DMS 273 treated with DMSO at 0.1 percent for 48 hours (cell line): ENCODE measurements around the gene USP26.
"Not testable (repeated sequence)": the region's sequence is repeated elsewhere in the genome, so short reads cannot be mapped to it uniquely, and the experiment has no call there.

Experiments
- DNase-seq: peaks from one replicate; lab custom pipeline; 2025; lab: John Stamatoyannopoulos, UW

USP26 gene

GRCh38 chrX:133042260-133042659 is 54.6 kb downstream of the USP26 start:
- DNase-seq: no peak

DNA sequence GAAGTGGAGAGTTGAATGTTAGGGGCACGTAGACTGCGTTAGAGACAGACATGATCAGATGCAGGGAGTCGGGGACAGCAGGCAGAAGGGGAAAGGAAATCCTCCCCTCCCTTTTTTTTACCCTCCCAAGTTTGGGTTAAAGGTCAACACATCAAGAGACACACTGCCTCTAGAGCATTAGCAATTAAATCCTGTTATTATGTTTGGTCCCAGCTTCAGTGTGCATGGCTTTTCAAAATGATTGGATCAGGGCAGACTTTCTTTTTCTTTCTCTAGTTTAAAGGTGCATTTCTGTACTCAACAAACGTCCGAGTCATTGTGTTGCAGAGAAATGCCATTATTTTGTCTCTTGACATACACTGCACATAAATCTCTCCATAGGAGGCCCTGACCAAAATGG is 63.9 kb downstream of the USP26 start:
- no peak for DNase-seq

DNA sequence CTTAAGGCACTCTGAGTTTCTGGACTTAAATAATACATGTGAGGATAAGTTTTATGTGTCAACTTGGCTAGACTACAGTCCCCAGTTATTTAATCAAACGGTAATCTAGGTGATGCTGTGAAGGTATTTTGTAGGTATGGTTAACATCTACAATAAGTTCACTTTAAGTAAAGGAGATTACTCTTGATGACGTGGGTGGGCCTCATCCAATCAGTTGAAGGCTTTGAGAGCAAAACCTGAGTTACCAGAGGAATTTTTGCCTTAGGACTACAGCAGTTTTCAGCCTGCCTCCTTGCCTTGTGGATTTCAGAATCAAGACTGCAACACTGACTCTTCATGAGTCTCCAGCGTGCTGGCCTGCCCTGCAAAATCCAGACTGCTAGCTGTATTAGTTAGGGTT is 78.7 kb downstream of the USP26 start:
- no peak for DNase-seq

GRCh38 chrX:133007458-133007857 is 89.5 kb downstream of the USP26 start:
- DNase-seq: no peak

GRCh38 chrX:133005616-133006015 is 91.3 kb downstream of the USP26 start:
- DNase-seq: no peak

- DNase-seq: no peak
These were observed 91.9 kb downstream of the USP26 start for GRCh38 chrX:133005042-133005441.

DNA sequence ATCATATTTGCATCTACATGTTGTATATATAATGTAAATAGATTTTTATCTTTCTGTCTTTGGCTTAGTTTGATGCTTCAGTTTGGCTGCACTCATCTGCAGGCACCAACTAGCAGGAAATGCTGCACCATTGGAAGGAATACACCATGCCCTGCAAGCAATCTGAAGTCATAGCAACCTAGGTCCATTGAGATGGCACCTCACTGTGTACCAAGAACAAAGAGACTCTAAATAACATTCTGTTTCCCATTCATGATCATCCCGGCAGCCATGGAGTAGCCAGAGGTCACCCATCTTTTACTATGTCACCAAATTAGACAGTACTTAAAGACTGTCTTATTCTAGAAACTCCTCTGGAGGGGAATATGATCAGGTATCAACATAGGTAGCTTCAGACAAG is 97.7 kb downstream of the USP26 start:
- no peak for DNase-seq

DNA sequence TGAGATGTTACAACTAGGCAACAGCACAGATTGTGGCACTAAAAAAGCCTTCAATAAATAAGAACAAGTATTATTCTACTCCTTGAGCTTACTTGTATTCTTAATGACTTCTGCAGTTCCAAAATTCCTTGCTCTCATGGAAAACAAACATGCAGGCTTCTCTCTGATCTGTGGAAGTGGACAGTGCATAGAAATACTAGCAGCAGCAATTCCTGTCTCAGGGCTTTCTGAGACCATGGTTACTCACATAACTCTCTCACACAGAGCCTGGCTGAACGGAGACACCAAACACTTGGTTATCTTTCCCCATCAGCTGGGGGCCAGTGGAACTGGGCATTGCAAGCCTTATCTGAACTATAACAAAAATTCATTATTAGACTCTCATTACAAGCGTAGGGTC is 106.1 kb downstream of the USP26 start:
- no peak for DNase-seq

DNA sequence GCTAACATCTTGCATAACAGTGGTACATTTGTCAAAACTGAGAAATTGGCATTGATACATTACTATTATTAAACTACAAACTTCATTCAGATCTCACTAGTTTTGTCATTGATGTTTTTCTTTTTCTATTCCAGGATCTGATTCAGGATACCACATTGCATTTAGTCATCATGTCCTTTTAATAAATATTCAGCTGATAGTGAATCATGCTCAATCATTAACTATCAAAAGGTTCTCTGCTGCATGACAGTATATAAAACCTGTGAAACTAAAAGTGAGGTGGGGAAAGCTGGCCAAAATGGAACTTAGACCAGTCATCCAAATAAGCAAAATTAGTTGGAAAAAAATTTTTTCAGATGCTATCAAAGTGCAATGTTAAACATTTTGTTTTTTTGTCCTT is 110.4 kb downstream of the USP26 start:
- no peak for DNase-seq

DNA sequence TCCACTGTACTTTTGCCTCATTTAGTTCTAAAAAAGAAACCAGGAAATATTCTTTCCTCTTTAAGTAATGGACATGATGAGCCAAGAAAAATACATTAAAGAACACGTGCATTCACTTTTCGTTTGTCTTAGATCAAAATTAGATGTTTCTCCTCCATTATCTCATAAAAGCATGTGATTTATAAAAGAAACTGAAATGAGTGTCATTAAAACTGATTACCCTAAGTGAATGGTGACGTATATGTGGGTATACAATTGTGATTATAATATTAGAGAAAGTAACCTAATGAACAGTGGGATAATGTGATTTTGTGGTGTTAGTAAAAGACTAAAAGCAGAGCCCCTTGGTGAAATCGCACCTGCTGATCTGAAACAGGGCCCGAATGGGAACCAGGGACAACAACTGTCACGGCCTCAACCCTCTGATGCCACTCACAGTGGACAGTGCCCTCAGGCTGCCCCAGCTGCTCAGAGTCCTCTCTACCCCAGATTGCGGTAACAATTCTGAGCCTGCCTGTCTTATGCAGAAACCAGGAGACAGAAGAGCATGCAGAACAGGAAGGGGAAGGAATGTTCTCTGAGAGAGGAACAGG is 112.8 kb downstream of the USP26 start:
- DNase-seq: no peak

DNA sequence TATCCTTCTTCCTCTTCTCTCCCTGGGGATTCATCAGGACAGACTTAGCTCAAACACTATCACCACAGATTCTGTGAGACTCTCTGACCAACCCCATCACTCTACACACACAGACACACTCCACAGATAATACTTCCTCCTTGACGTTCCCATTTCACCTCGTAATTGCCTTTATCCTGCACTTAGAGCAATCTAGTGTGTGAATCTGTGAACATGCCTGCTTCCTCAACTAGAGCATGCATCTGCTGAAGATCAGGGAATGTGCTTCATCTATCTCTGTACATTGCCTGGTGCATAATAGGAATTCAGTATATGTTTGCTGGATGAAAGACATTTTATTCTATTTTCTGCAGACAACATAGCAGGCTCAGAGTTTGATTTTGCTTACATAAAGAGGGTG is 113.4 kb downstream of the USP26 start:
- DNase-seq: no peak

GRCh38 chrX:132980035-132980434 is 116.9 kb downstream of the USP26 start:
- not testable (repeated sequence) for DNase-seq
